Trophoblast cell (in vitro differentiated cells and primary cell): Measurements from ENCODE around the gene CDKL2. TPM values are rescaled to one million over a fixed set of nuclear protein-coding genes. Genes with fewer than 3 reads are reported as not detected.
A peak's percentile ranks its signal among the peaks of the same experiment; 100 is the strongest.

ENCODE experiments used
- DNase-seq, 2 donors: peaks; one replicate each; pipeline ENCODE4 v3.0.0-alpha.2; 2016
- H2AFZ ChIP-seq: 2 replicates; pipeline ENCODE4 v1.6.1; 2013; ENCODE audit warnings: low read length, moderate library complexity, mild to moderate bottlenecking; ENCODE audit not compliant: insufficient read depth, poor library complexity
- H2AK5ac ChIP-seq: 2 replicates; pipeline ENCODE4 v1.6.1; 2013; ENCODE audit warnings: mild to moderate bottlenecking, low read length
- H2BK120ac ChIP-seq: 2 replicates; pipeline ENCODE4 v1.6.1; 2013; ENCODE audit warnings: low read length, mild to moderate bottlenecking, moderate library complexity; ENCODE audit not compliant: insufficient read depth, poor library complexity
- H2BK12ac ChIP-seq: 2 replicates; pipeline ENCODE4 v1.6.1; 2013; ENCODE audit warnings: mild to moderate bottlenecking, low read length, moderate library complexity
- H2BK5ac ChIP-seq: 2 replicates; pipeline ENCODE4 v1.6.1; 2013; ENCODE audit warnings: low read length, low read depth, moderate library complexity, mild to moderate bottlenecking; ENCODE audit not compliant: poor library complexity
- H3K14ac ChIP-seq: 2 replicates; pipeline ENCODE4 v1.6.1; 2013; ENCODE audit warnings: mild to moderate bottlenecking, low read length
- H3K18ac ChIP-seq: 2 replicates; pipeline ENCODE4 v1.6.1; 2013; ENCODE audit warnings: mild to moderate bottlenecking, low read length
- H3K23ac ChIP-seq: 2 replicates; pipeline ENCODE4 v1.6.1; 2013; ENCODE audit warnings: low read length
- H3K27ac ChIP-seq: 2 replicates; pipeline ENCODE4 v1.5.1; 2013; ENCODE audit warnings: low read depth, mild to moderate bottlenecking, inconsistent platforms, low read length, moderate library complexity
- H3K27me3 ChIP-seq: 2 replicates; pipeline ENCODE4 v1.6.1; 2013; ENCODE audit warnings: inconsistent platforms, mild to moderate bottlenecking, low read length, moderate library complexity; ENCODE audit not compliant: insufficient read depth
- H3K36me3 ChIP-seq, 2 experiments: 1 replicate in 1 of 2; 2 replicates in 1 of 2; pipeline ENCODE4 v1.6.1; 2013; ENCODE audit warnings: low read length in 2 of 2, mild to moderate bottlenecking in 2 of 2, moderate library complexity in 1 of 2; ENCODE audit not compliant: insufficient read depth in 2 of 2, control insufficient read depth in 1 of 2
- H3K4ac ChIP-seq: 2 replicates; pipeline ENCODE4 v1.6.1; 2013; ENCODE audit warnings: low read depth, mild to moderate bottlenecking, low read length, moderate library complexity
- H3K4me1 ChIP-seq, 2 experiments: 1 replicate in 1 of 2; 2 replicates in 1 of 2; pipeline ENCODE4 v1.6.1; 2013; ENCODE audit warnings: low read length in 2 of 2, mild to moderate bottlenecking in 2 of 2, moderate library complexity in 1 of 2; ENCODE audit not compliant: insufficient read depth in 2 of 2, control insufficient read depth in 1 of 2
- H3K4me2 ChIP-seq: 2 replicates; pipeline ENCODE4 v1.6.1; 2013; ENCODE audit warnings: inconsistent platforms, mild to moderate bottlenecking, low read length, moderate library complexity
- H3K4me3 ChIP-seq: 2 replicates; pipeline ENCODE4 v1.5.1; 2013; ENCODE audit warnings: mild to moderate bottlenecking, low read depth, low read length, inconsistent platforms
- H3K79me1 ChIP-seq: one replicate; pipeline ENCODE4 v1.6.1; 2013; ENCODE audit warnings: low read length
- H3K79me2 ChIP-seq: 2 replicates; pipeline ENCODE4 v1.6.1; 2013; ENCODE audit warnings: low read length, mild to moderate bottlenecking; ENCODE audit not compliant: control insufficient read depth, insufficient read depth, poor library complexity
- H3K9ac ChIP-seq: 2 replicates; pipeline ENCODE4 v1.6.1; 2013; ENCODE audit warnings: mild to moderate bottlenecking, low read length
- H3K9me3 ChIP-seq: 2 replicates; pipeline ENCODE4 v1.6.1; 2013; ENCODE audit warnings: low read depth, mild to moderate bottlenecking, control low read depth, inconsistent platforms, low read length; ENCODE audit not compliant: insufficient read depth
- H4K12ac ChIP-seq: 2 replicates; pipeline ENCODE4 v1.6.1; 2013; ENCODE audit warnings: low read depth, mild to moderate bottlenecking, low read length, moderate library complexity
- H4K8ac ChIP-seq: 2 replicates; pipeline ENCODE4 v1.6.1; 2013; ENCODE audit warnings: low read depth, mild to moderate bottlenecking, low read length, moderate library complexity
- H4K91ac ChIP-seq: one replicate; pipeline ENCODE4 v1.6.1; 2013; ENCODE audit warnings: low read depth, mild to moderate bottlenecking, low read length, moderate library complexity
- WGBS: extraction: QIAGEN DNeasy Blood & Tissue Kit; methylation state at CpG from one replicate; pipeline ENCODE4 v1.1.7; 2013; ENCODE audit warnings: missing lambda C conversion rate; ENCODE audit not compliant: insufficient read length, insufficient coverage; ENCODE audit errors: extremely low coverage; 5-methylcytosine and 5-hydroxymethylcytosine counted together
- polyA plus RNA-seq: library from polyadenylated mRNA; stranded (reverse); fragments of 200-250 nt; gene quantifications from 2 replicates; pipeline ENCODE4 v1.2.3, GENCODE V29; 2013

Gene CDKL2
- 0.19 and 0.32 TPM in 2 replicates for polyA plus RNA-seq

DNA sequence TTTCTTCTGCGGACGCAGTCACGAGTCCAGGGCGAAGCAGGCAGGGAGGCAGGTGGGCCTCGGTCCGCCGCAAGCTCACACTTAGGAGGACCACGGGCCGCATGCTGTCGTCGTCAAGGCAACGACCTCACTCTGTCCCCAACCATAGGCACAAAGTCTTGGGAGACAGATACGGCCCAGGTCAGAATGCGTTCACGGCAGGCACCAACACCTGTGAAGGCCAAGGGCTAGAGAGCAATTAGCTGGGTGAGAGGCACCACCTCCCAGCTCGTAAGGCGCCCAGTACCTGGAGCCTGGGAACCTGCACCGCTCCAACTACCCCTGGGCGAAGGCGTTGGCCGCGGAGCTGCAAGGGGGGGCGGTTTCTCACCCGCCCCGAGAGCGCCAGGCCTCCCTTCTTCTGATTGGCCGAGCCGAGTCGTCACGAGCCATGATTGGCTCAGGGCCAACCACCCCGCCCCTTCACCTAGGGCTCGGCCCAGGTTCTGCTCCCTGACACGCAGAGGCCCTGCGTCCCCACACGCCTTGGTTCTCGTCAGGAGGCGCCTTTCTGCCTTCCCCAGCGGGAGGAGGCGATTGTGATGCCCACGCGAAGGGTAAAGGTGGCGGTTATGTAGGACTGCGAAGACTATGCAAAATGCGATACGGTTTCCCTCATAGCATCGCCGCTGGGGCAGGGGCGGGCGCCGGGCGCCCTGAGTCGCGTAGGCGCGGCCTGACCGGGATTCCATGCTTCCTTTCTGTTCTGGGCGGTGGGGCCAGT lies at the start of gene CDKL2:
Gene CDKL2 (minus strand): TSS at position 355 of the 763 bp plus-strand sequence. CDS start 4,540 bp downstream, outside the sequence.
- H2AFZ ChIP-seq, result peak within 1 kb of the TSS; percentile 13
- H3K18ac ChIP-seq, result no peak within 1 kb of the TSS
- H3K23ac ChIP-seq, result no peak within 1 kb of the TSS
- H3K36me3 ChIP-seq, result no peaks in the 10 kb centered on the region
- H3K79me1 ChIP-seq, result no peaks in the 10 kb centered on the region
- no peaks in the 10 kb centered on the region for H3K79me2 ChIP-seq
- no peak within 1 kb of the TSS for H4K91ac ChIP-seq
- H2AK5ac ChIP-seq, result no peak within 1 kb of the TSS
- no peaks in the 10 kb centered on the region for H3K27me3 ChIP-seq
- H2BK12ac ChIP-seq, result no peak within 1 kb of the TSS
- peak within 1 kb of the TSS; percentile 81 for H3K4me3 ChIP-seq
- no CpG with 5 or more reads among the region's 57 CpGs for WGBS
- H3K9me3 ChIP-seq, result no peaks in the 10 kb centered on the region
- no peak within 1 kb of the TSS for H3K27ac ChIP-seq
- H3K9ac ChIP-seq, result peak within 1 kb of the TSS; percentile 57
- H3K4me1 ChIP-seq, result peaks cover 3 to 4% of the 10 kb centered on the region in 2 experiments
- H2BK120ac ChIP-seq, result no peak within 1 kb of the TSS
- H4K12ac ChIP-seq, result no peak within 1 kb of the TSS
- H3K14ac ChIP-seq, result no peak within 1 kb of the TSS
- no peak within 1 kb of the TSS for H2BK5ac ChIP-seq
- peak within 1 kb of the TSS; percentile 13 for H4K8ac ChIP-seq
- peak; percentile 90 to 93 for DNase-seq
- no peak within 1 kb of the TSS for H3K4ac ChIP-seq
- peak within 1 kb of the TSS; percentile 86 for H3K4me2 ChIP-seq

GRCh38 chr4:75678965-75679364 lies 48.6 kb upstream of the CDKL2 start:
- H3K4me3 ChIP-seq, result no peak overlapping the region
- H4K12ac ChIP-seq, result no peak overlapping the region
- H2BK5ac ChIP-seq, result no peak overlapping the region
- no peak for DNase-seq
- H3K23ac ChIP-seq, result no peak overlapping the region
- H3K9ac ChIP-seq, result no peak overlapping the region
- H3K36me3 ChIP-seq, result no peaks in the 10 kb centered on the region
- H2AK5ac ChIP-seq, result no peak overlapping the region
- no peaks in the 10 kb centered on the region for H3K79me1 ChIP-seq
- H3K4ac ChIP-seq, result no peak overlapping the region
- no peak overlapping the region for H2BK12ac ChIP-seq
- H4K8ac ChIP-seq, result no peak overlapping the region
- no peak overlapping the region for H3K4me2 ChIP-seq
- peaks cover 0 to 3% of the 10 kb centered on the region in 2 experiments for H3K4me1 ChIP-seq
- H3K27ac ChIP-seq, result no peak overlapping the region
- no peak overlapping the region for H2AFZ ChIP-seq
- H3K27me3 ChIP-seq, result no peaks in the 10 kb centered on the region
- H3K18ac ChIP-seq, result no peak overlapping the region
- H4K91ac ChIP-seq, result no peak overlapping the region
- no peak overlapping the region for H2BK120ac ChIP-seq
- H3K79me2 ChIP-seq, result no peaks in the 10 kb centered on the region
- no peaks in the 10 kb centered on the region for H3K9me3 ChIP-seq
- no peak overlapping the region for H3K14ac ChIP-seq

- DNase-seq, result no peak
- no peaks in the 10 kb centered on the region for H3K36me3 ChIP-seq
- no peak overlapping the region for H3K4me2 ChIP-seq
- H4K91ac ChIP-seq, result no peak overlapping the region
- H3K9me3 ChIP-seq, result no peaks in the 10 kb centered on the region
- H3K9ac ChIP-seq, result no peak overlapping the region
- peaks cover 3% of the 10 kb centered on the region for H3K79me1 ChIP-seq
- no peak overlapping the region for H4K8ac ChIP-seq
- H4K12ac ChIP-seq, result no peak overlapping the region
- no peak overlapping the region for H2BK12ac ChIP-seq
- H2BK120ac ChIP-seq, result no peak overlapping the region
- no peak overlapping the region for H3K4ac ChIP-seq
- no peak overlapping the region for H2AK5ac ChIP-seq
- H3K18ac ChIP-seq, result no peak overlapping the region
- no peak overlapping the region for H2AFZ ChIP-seq
- H3K4me3 ChIP-seq, result no peak overlapping the region
- no peak overlapping the region for H2BK5ac ChIP-seq
- no peaks in the 10 kb centered on the region for H3K27me3 ChIP-seq
- no peak overlapping the region for H3K14ac ChIP-seq
- no peak overlapping the region for H3K23ac ChIP-seq
- H3K79me2 ChIP-seq, result no peaks in the 10 kb centered on the region
- no peak overlapping the region for H3K27ac ChIP-seq
- peaks cover 0 to 4% of the 10 kb centered on the region in 2 experiments for H3K4me1 ChIP-seq
Measured at GRCh38 chr4:75678473-75678872, 48.1 kb upstream of the CDKL2 start.

DNA sequence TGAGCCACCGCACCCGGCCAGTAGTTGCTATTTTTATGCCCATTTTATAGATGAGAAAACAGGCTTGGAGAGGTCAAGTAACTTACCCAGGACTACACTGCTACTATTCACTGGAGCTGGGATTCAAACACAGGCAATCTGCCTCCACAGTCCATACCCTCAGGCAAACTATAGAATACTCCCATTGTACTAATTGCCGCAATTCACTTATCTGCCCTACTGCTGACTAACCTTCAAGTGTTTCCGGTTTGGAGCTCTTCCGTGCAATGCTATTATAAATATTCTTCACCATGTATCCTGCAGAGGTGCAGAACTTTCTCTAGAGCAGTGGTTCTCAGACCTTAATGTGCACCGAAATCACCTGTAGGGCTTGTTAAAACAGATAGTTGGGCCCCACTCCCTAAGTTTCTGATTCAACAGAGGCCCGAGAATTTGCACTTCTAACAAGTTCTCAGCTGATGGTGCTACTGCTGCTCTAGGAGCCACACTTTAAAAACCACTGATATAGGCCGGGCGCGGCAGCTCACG lies 44.7 kb upstream of the CDKL2 start:
- Histone ChIP-seq H2BK12ac (no peak overlapping the region), H3K27ac (no peak overlapping the region), H2BK120ac (no peak overlapping the region), H3K18ac (no peak overlapping the region), H4K12ac (no peak overlapping the region), H3K4me3 (no peak overlapping the region), H3K36me3 (no peaks in the 10 kb centered on the region), H3K9me3 (no peaks in the 10 kb centered on the region), H2AK5ac (no peak overlapping the region), H3K79me1 (peaks cover 12% of the 10 kb centered on the region), H3K4ac (no peak overlapping the region), H2AFZ (no peak overlapping the region), H3K23ac (no peak overlapping the region), H3K4me1 (peaks cover 0 to 4% of the 10 kb centered on the region in 2 experiments), H3K27me3 (no peaks in the 10 kb centered on the region), H4K8ac (no peak overlapping the region), H2BK5ac (no peak overlapping the region), H4K91ac (no peak overlapping the region), H3K79me2 (peaks cover 10% of the 10 kb centered on the region), H3K4me2 (no peak overlapping the region), H3K14ac (no peak overlapping the region), H3K9ac (no peak overlapping the region)
- WGBS, result no CpG with 5 or more reads among the region's 11 CpGs
- peak; percentile 15 to 43 for DNase-seq
